ENCODE measurements around the gene MAGI1.

- TF ChIP-seq TAF1 (IDR thresholded peaks at IDR 0.05; ENCODE audit: borderline replicate concordance, low read depth, low read length), result no peak
- no peak for TF ChIP-seq POLR2A (IDR thresholded peaks at IDR 0.05; ENCODE audit: low read depth, low read length)
Observed at GRCh38 chr3:65596571-65597225, 442.0 kb downstream of the MAGI1 start.

All from GM12892 (cell line).